ENCODE data around the gene CDKL4.
"Not testable (repeated sequence)": the region's sequence is repeated elsewhere in the genome, so short reads cannot be mapped to it uniquely, and the experiment has no call there.

CDKL4 gene

DNA sequence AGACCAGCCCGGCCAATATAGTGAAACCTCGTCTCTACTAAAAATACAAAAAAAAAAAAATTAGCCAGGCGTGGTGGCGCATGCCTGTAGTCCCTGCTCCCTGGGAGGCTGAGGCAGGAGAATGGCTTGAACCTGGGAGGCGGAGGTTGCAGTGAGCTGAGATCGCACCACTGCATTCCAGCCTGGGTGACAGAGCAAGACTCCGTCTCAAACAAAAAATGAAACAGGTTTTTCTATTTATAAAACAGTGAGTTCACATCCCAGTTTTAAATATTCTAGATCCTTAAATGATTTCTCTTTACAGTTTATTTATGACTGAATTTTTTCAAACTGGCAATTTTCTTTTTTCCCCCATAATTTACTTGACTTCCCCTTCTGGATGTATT, 102.8 kb downstream of the CDKL4 start:
- not testable (repeated sequence) for FAIRE-seq

DNA sequence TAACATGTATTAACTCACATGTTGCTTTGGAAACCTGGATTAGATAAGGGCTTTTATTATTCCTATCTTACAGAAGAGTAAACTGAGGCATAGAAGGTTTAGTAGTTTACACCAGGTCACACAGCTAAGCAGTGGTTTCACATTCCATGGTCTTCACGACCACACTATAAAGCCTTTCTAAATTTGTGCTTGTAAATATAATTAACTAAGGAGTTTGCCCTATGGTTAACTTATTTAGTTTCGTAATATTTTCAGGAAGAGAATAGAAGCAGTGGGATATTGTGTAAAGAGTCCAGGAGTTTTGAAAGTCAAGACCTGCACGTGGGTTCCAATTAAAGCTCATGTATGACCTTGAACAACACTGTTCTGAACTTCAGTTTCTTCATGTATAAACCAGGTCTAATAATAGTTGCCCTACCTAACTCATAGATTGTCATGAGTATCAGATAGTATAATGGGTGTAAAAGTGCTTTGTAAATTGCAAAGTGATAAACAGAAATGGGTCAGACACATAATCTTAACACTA, 103.4 kb downstream of the CDKL4 start:
- FAIRE-seq: no peak

DNA sequence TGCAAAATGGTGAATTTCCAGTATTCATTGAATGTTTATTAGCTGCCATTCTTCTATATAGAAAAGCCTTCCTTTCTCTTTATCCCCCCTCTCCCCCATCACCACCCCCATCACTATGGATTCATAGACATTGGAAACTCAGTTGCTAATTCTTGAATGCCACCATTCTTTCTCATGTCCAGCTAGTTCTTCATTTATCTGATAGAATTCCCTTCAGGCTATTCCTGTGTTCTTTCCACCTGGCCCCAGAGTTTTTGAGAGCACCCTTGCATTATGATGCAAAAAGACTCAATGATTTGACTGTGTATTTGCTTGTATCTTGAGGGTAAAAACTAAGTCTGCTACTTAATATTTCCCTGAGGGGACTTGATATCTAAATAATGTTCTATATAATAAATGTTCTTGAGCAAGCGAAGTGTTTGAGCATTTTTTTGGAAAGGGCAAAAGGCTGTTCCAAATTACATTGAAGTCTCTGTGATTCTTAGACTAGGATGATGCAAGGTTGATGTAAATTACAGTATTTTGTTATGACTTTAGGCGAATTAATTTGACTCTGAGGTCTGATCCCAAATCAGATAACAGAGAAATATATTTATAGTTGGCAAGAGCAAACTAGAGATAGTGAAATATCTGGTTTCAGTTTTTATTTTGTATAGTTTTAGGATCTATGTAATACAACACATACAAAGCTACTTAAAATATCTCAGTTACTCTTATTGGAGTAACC, 104.1 kb downstream of the CDKL4 start:
- no peak for FAIRE-seq

DNA sequence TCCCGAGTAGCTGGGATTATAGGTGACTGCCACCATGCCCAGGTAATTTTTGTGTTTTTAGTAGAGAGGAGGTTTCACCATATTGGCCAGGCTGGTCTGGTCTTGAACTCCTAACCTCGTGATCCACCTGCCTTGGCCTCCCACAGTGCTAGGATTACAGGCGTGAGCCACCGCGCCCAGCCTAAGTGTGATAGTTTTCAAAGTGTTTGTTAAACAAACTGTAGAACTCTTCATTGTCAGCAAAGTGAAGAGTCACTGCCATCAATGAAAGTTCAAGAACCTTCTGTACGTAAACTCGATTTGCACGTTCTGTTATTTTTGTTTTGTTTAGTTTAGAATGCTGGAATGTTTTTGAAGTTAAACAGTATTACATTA, 104.9 kb downstream of the CDKL4 start:
- FAIRE-seq: no peak

DNA sequence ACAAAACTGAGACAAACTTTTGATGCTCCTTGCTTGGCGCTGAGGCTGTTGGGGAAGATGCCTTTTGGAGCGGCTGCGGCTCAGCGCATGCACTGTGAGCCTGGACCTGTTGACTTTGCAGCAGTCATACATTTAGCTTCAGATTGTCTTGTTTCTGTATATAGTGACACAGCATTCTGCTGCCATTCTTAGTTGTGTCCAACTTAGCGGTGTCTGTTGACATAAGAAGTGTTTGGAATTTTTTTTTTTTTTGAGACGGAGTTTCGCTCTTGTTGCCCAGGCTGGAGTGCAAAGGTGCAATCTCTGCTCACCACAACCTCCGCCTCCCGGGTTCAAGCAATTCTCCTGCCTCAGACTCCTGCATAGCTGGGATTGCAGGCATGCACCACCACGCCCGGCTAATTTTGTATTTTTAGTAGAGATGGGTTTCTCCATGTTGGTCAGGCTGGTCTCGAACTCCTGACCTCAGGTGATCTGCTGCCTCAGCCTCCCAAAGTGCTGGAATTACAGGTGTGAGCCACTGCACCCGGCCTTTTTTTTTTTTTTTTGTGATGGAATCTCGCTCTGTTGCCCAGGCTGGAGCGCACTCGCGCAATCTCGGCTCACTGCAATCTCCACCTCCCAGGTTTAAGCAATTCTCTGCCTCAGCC, 105.5 kb downstream of the CDKL4 start:
- not testable (repeated sequence) for FAIRE-seq

DNA sequence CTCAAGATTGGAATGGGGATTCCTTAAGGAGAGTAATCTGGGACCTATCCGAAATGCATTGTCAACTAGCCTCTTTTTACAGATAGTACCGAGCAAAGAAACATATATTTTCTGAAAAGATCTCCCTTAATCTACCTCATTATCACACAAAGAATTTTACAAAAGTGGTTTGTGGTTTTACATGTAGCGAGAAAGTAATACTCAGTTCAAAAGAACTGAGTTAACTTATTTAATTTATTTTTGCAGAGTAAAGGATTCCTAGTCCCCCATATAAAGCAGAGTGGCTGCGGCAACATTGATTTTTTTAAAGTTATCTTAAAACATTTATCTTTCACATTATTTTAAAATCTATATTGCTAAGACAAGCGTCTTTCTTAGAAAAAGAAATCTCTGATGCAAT, 107.0 kb downstream of the CDKL4 start:
- no peak for FAIRE-seq

DNA sequence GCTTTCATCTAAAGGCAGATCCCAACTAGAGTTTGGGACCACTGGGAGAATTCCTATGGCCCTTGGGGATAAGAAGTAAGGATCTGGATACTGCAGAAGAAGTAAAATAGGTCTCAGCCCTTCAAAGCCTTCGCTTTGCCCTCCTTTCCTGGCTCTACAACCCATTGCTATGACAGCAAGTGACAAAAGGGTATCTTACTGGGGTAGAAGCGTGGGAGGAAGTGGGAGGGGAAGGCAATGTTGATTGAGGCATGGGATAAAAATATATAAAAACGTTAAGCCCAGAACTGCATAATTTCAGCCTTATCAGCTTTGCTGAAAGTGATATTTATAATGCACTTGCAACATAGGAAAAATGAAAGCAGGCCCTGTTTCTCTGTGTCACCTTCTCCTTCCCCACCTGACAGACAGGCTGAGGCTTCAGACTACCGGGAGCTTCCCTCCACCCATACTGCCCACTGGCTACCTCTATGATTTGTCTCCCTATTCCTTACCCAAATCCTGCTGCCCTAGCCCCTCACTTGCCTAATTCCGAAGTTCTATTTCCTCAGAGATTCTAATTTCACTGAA, 108.0 kb downstream of the CDKL4 start:
- no peak for FAIRE-seq

DNA sequence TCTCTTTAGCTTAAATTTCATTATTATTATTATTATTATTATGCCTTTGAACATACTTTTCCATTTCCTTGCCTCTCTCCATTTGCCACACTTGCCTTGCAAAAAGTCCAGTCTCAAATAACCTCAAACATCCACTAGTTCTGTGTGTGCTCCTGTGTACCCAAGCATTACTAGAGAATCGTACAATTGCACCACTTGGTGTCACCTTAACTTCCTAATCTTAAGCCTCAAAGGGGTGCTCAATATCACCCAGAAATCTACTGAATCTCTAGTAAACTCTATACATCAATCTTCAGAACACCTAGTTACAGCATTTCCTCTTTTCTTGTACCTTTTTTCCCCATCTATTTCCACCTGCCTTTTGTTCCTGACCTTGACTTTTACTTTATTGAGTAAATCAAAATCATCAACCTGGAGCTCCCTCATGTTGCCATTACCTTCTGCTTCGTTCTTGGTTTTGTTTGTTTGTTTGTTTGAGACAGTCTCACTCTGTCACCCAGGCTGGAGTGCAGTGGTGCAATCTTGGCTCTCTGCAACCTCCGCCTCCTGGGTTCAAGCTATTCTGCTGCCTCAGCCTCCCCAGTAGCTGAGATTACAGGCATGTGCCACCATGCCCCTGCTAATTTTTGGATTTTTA, 110.4 kb downstream of the CDKL4 start:
- FAIRE-seq: no peak

DNA sequence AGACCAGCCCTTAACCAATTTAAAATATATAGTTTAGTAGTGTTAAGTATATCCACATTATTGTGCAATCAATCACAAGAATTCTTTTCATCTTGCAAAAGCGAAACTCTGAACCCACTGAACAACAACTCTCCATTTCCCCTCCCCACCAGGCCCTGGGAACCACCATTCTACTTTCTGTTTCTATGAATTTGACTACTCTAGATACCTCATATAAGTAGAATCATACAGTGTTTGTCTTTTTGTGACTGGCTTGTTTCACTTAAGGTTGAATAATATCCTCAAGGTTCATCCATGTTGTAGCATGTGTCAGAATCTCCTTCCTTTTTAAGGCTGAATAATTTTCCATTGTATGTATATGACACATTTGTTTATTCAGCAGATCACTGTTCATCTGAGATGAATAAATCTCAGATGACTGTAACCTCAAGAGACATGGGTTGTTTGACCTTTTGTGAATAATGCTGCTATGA, 114.8 kb downstream of the CDKL4 start:
- FAIRE-seq: no peak

DNA sequence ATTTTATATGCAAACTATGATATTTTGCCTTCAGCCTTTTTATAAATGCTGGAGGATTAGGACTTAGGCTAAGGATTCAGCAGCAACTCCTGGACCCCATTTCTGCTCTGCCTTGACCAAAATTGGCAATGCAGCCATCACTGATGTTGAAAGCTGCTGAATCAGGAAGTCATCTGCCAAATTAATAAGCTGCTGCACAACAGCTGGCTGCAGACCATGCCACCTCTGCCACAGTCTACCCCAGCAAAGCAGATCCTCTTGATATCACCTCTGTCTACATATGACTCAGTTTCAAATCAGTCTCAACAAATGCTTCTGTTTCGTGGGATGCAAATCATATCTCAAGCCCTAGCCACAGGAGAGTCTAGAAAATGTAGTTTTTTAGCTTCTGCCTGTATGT, 115.8 kb downstream of the CDKL4 start:
- no peak for FAIRE-seq

Data from TTC549 (cell line).